ENCODE data around the gene PRUNE1. TPM values are rescaled to one million over a fixed set of nuclear protein-coding genes. Genes with fewer than 3 reads are reported as not detected.

Gene PRUNE1
- total RNA-seq, 1 donor from 2014 or later = 36.5 TPM

DNA sequence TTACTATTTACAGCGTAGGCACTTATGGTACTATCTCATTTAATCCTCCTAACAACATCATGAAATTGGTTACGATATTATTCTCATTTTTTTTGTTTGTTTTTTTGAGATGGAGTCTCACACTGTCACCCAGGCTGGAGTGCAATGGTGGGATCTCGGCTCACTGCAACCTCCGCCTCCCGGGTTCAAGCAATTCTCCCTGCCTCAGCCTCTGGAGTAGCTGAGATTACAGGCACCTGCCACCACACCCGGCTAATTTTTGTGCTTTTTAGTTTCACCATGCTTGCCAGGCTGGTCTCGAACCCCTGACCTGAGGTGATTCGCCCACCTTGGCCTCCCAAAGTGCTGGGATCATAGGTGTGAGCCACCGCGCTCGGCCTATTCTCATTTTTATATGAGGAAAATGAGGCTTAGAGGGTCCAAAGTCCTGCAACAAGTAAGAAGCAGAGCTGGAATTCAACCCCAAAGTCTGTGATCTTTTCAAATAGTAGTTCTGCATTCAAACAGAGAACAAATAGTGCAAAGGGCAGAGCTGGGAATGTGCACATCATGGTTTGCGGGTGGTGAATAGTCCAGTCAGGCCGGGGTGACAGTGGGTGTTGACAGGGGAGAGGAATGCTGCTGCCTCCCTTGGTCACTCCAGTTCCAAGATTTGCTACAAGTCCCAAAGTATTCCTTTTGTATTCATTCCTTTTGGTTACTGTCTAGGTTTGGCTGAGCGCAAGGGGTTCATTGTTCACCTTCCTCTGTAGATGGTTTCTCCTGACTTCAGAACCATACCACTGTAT is 4.6 kb downstream of the PRUNE1 start:
- H3K27ac ChIP-seq = peak overlapping the region; percentile 8 to 59
- H3K4me3 ChIP-seq = no peak overlapping the region
- peaks cover 3 to 5% of the 10 kb centered on the region in 2 donors for H3K36me3 ChIP-seq
- no peaks in the 10 kb centered on the region for H3K9me3 ChIP-seq
- DNase-seq (ENCODE audit: low spot score in 2 of 2) = no peak
- peaks cover 0 to 17% of the 10 kb centered on the region in 2 donors for H3K4me1 ChIP-seq
- TF ChIP-seq, protein P1, sequence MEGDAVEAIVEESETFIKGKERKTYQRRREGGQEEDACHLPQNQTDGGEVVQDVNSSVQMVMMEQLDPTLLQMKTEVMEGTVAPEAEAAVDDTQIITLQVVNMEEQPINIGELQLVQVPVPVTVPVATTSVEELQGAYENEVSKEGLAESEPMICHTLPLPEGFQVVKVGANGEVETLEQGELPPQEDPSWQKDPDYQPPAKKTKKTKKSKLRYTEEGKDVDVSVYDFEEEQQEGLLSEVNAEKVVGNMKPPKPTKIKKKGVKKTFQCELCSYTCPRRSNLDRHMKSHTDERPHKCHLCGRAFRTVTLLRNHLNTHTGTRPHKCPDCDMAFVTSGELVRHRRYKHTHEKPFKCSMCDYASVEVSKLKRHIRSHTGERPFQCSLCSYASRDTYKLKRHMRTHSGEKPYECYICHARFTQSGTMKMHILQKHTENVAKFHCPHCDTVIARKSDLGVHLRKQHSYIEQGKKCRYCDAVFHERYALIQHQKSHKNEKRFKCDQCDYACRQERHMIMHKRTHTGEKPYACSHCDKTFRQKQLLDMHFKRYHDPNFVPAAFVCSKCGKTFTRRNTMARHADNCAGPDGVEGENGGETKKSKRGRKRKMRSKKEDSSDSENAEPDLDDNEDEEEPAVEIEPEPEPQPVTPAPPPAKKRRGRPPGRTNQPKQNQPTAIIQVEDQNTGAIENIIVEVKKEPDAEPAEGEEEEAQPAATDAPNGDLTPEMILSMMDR (IDR thresholded peaks at IDR 0.05) = no peak
- intact Hi-C loops (cut with DNase I) = no loop called here
- H3K27me3 ChIP-seq = no peaks in the 10 kb centered on the region

DNA sequence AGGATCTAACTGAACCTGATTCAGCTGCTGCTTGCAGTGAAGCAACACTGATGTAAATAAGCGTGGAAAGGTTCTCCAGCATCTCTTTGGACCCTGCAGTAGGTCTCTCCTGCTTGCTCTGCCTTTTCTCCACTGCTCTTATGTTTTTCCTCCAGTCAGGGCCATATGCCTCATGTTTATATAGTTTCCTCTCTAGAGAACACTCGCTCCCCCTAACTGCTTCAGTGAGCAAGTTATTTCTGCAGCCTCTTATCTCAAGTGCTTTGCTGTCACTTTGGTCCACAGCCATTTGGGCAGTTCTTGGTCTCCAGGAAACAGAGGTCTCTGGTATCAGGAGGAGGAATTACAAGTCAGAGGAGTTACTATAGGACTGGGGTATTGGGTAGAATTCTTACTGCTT is 5.3 kb downstream of the PRUNE1 start:
- TF ChIP-seq, protein P1 (IDR thresholded peaks at IDR 0.05) = no peak
- H3K4me1 ChIP-seq = peaks cover 0 to 17% of the 10 kb centered on the region in 2 donors
- no peak overlapping the region for H3K4me3 ChIP-seq
- intact Hi-C loops (cut with DNase I) = no loop called here
- H3K9me3 ChIP-seq = no peaks in the 10 kb centered on the region
- H3K36me3 ChIP-seq = peaks cover 10% of the 10 kb centered on the region in 2 donors
- no peak for DNase-seq (ENCODE audit: low spot score in 2 of 2)
- peak overlapping the region; percentile 8 to 59 for H3K27ac ChIP-seq
- H3K27me3 ChIP-seq = no peaks in the 10 kb centered on the region

DNA sequence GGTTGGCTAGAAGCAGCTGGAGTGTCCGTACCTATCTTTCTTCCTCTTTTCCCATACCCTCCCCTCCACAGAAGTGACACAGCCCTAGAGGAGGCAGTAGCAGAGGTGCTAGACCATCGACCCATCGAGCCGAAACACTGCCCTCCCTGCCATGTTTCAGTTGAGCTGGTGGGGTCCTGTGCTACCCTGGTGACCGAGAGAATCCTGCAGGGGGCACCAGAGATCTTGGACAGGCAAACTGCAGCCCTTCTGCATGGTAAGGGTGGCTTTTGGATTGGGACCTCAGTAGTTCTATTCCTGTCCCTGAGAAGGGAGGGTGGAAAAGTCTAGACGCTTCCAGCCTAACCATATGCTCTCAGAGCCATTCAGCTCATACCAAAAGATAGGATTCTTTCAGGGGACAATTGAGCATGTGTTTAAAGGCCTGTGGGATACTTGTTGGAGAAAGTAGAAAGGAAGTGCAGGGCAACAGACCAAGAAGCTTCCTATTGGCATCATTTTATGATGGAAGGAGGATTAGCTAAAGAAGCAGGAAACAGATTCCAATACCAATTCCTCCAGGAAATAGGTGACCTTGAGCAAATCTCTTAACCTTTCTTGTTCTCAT is 16.4 kb downstream of the PRUNE1 start:
- TF ChIP-seq, protein P1 (IDR thresholded peaks at IDR 0.05) = peak; percentile 64 to 83 (median 80)
- intact Hi-C loops (cut with DNase I) = loop anchor here (1.0 to 5.0 kb wide), 3 partner anchors 35 to 132 kb away; partner anchors contain the start of genes CDC42SE1, GABPB2 and TNFAIP8L2

DNA sequence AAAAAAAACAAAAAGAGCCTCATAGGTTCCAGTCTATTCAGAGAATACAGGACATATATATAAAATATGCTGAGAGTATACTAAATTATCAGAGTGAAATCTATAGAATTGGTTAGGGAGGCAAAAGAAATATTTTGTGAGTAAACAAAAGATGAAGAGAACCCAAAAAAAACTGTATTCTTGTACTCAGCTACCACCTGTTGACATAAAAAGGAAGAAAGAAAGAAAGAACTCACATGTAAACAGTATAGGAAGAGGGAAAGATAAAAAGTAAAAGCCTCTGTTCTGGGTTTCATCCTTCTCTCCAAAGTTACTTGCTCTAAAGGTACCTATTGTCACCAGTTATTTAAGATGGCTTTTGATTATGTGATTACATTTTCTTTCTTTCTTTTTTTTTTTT is 18.2 kb downstream of the PRUNE1 start:
- Histone ChIP-seq H3K27ac (no peak overlapping the region), H3K27me3 (no peaks in the 10 kb centered on the region), H3K36me3 (peaks cover 47 to 58% of the 10 kb centered on the region in 2 donors), H3K4me3 (no peak overlapping the region), H3K4me1 (no peaks in the 10 kb centered on the region), H3K9me3 (no peaks in the 10 kb centered on the region)
- TF ChIP-seq, protein P1 (IDR thresholded peaks at IDR 0.05) = no peak
- DNase-seq (ENCODE audit: low spot score in 2 of 2) = no peak
- intact Hi-C loops (cut with DNase I) = loop anchor here (5.0 kb wide), 1 partner anchor 46 kb away; the partner anchor contains the start of gene GABPB2

More for the DNA sequence above, 16.4 kb downstream of the PRUNE1 start:
- no peaks in the 10 kb centered on the region for H3K9me3 ChIP-seq
- H3K27me3 ChIP-seq = no peaks in the 10 kb centered on the region
- H3K36me3 ChIP-seq = peaks cover 34 to 43% of the 10 kb centered on the region in 2 donors
- no peaks in the 10 kb centered on the region for H3K4me1 ChIP-seq
- H3K27ac ChIP-seq = peak overlapping the region; percentile 27 to 28
- peak in 1 of 2 donors; percentile 92 for DNase-seq (ENCODE audit: low spot score in 2 of 2)
- no peak overlapping the region for H3K4me3 ChIP-seq

DNA sequence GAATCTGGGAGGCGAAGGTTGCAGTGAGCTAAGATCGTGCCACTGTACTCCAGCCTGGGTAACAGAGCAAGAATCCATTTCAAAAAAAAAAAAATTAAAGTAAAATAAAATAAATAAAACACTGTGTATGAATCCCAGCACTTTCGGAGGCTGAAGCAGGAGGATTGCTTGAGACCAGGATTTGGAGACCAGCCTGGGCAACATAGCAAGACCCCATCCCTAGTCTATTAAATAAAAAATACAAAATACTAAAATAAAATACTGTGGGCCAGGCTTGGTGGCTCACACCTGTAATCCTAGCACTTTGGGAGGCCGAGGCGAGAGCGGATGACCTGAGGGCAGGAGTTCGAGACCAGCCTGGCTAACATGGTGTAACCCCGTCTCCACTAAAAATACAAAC is 23.9 kb downstream of the PRUNE1 start:
- H3K27me3 ChIP-seq = no peaks in the 10 kb centered on the region
- no peak overlapping the region for H3K4me3 ChIP-seq
- no peaks in the 10 kb centered on the region for H3K9me3 ChIP-seq
- no peak overlapping the region for H3K27ac ChIP-seq
- peaks cover 46 to 78% of the 10 kb centered on the region in 2 donors for H3K36me3 ChIP-seq
- intact Hi-C loops (cut with DNase I) = no loop called here
- TF ChIP-seq, protein P1 (IDR thresholded peaks at IDR 0.05) = no peak
- no peaks in the 10 kb centered on the region for H3K4me1 ChIP-seq
- DNase-seq (ENCODE audit: low spot score in 2 of 2) = no peak
